SK-N-SH (cell line): ENCODE results near the gene TACC2. TPM values are rescaled to one million over a fixed set of nuclear protein-coding genes. Genes with fewer than 3 reads are reported as not detected.

ENCODE experiments used
- CTCF ChIA-PET: fragments of 300-600, 350-600 bp; formaldehyde crosslinking; extraction: SDS; loops from one replicate; lab custom pipeline; 2021; lab: Yijun Ruan, JAX
- POLR2A ChIA-PET: fragments of 350-600 bp; sonication (Branson Sonifier 250); formaldehyde crosslinking; extraction: SDS; loops from one replicate; lab custom pipeline; 2020; ENCODE audit warnings: antibody characterized with exemption, inconsistent platforms; lab: Yijun Ruan, JAX
- DNase-seq: peaks from one replicate; pipeline ENCODE4 v3.0.0; 2012
- H2AFZ ChIP-seq: fragments of 200-600 bp; sonication (generic); 2 replicates; pipeline ENCODE4 v1.8.1; 2016; ENCODE audit warnings: antibody characterized with exemption, mild to moderate bottlenecking, low read depth
- H3F3A ChIP-seq: fragments of 200-600 bp; sonication (generic); replicated peaks from 2 replicates; pipeline ENCODE3; 2016; ENCODE audit warnings: antibody characterized with exemption, mild to moderate bottlenecking; ENCODE audit not compliant: insufficient read depth
- H3K27ac ChIP-seq, 2 experiments: fragments of 200-500 bp in 1 of 2; fragments of 200-600 bp in 1 of 2; sonication (Bioruptor generic) in 1 of 2; sonication (generic), shearing (Covaris generic) in 1 of 2; 2 replicates each; pipeline versions ENCODE4 v1.5.1 to v1.6.1; 2014 to 2016; ENCODE audit warnings: low read depth in 2 of 2, inconsistent platforms in 1 of 2, low read length in 1 of 2, mild to moderate bottlenecking in 1 of 2, mixed read lengths in 1 of 2
- H3K27me3 ChIP-seq: fragments of 200-600 bp; sonication (generic), shearing (Covaris generic); 2 replicates; pipeline ENCODE4 v1.6.1; 2016; ENCODE audit warnings: mixed run types; ENCODE audit not compliant: insufficient read depth
- H3K36me3 ChIP-seq, 2 experiments: fragments of 200-500 bp in 1 of 2; fragments of 200-600 bp in 1 of 2; sonication (Bioruptor generic) in 1 of 2; sonication (generic) in 1 of 2; replicated peaks in 1 of 2; 2 replicates each; pipeline versions ENCODE3 to v1.5.1; 2014 to 2016; ENCODE audit warnings: low read length in 1 of 2, mild to moderate bottlenecking in 1 of 2; ENCODE audit not compliant: insufficient read depth in 2 of 2, control insufficient read depth in 1 of 2
- H3K4me1 ChIP-seq, 2 experiments: fragments of 200-500 bp in 1 of 2; fragments of 200-600 bp in 1 of 2; sonication (Bioruptor generic) in 1 of 2; sonication (generic), shearing (Covaris generic) in 1 of 2; 2 replicates each; pipeline versions ENCODE4 v1.5.1 to v1.6.1; 2014 to 2016; ENCODE audit warnings: low read depth in 1 of 2, low read length in 1 of 2, mixed run types in 1 of 2; ENCODE audit not compliant: insufficient read depth in 2 of 2, control insufficient read depth in 1 of 2
- H3K4me2 ChIP-seq: fragments of 200-600 bp; sonication (generic), shearing (Covaris generic); 2 replicates; pipeline ENCODE4 v1.6.1; 2017; ENCODE audit warnings: mixed run types
- H3K4me3 ChIP-seq, 2 experiments: fragments of 200-500 bp in 1 of 2; fragments of 200-600 bp in 1 of 2; sonication (Bioruptor generic) in 1 of 2; sonication (generic), shearing (Covaris generic) in 1 of 2; 2 replicates each; pipeline versions ENCODE4 v1.5.1 to v1.8.1; 2014 to 2016; ENCODE audit warnings: low read depth in 2 of 2, inconsistent platforms in 1 of 2, low read length in 1 of 2, mild to moderate bottlenecking in 1 of 2, mixed read lengths in 1 of 2, moderate library complexity in 1 of 2
- H3K79me2 ChIP-seq: fragments of 200-600 bp; sonication (generic); 2 replicates; pipeline ENCODE4 v1.8.1; 2017; ENCODE audit warnings: mild to moderate bottlenecking; ENCODE audit not compliant: insufficient read depth
- H3K9ac ChIP-seq: fragments of 200-600 bp; sonication (generic); 2 replicates; pipeline ENCODE4 v1.6.1; 2017; ENCODE audit warnings: mixed run types
- H3K9me2 ChIP-seq: fragments of 200-600 bp; sonication (generic); 2 replicates; pipeline ENCODE4 v1.6.1; 2017; ENCODE audit warnings: mixed run types
- H3K9me3 ChIP-seq: fragments of 200-600 bp; sonication (generic); 2 replicates; pipeline ENCODE4 v1.6.1; 2017; ENCODE audit warnings: mixed run types, mild to moderate bottlenecking, moderate library complexity
- H4K20me1 ChIP-seq: fragments of 200-600 bp; sonication (generic); 2 replicates; pipeline ENCODE4 v1.6.1; 2017; ENCODE audit warnings: mild to moderate bottlenecking, mixed run types; ENCODE audit not compliant: insufficient read depth
- CTCF ChIP-seq: fragments of 200-600 bp; sonication (generic); IDR thresholded peaks from 2 replicates; pipeline ENCODE4 v1.6.1; 2017; ENCODE audit warnings: antibody characterized with exemption, mild to moderate bottlenecking, moderate library complexity
- ELF1 ChIP-seq: IDR thresholded peaks from 2 replicates; pipeline ENCODE4 v1.4.0; 2012
- EZH2phosphoT487 ChIP-seq: fragments of 200-600 bp; sonication (generic); IDR thresholded peaks from 2 replicates; pipeline ENCODE4 v1.6.1; 2017; ENCODE audit warnings: low read depth, mixed run types, mild to moderate bottlenecking, antibody characterized with exemption, moderate library complexity, borderline replicate concordance
- FOSL2 ChIP-seq: IDR thresholded peaks from 2 replicates; pipeline ENCODE4 v1.4.0; 2012; ENCODE audit warnings: low read depth, mild to moderate bottlenecking, moderate library complexity, borderline replicate concordance
- FOXM1 ChIP-seq: IDR thresholded peaks from 2 replicates; pipeline ENCODE4 v1.4.0; 2012; ENCODE audit warnings: low read depth, mild to moderate bottlenecking
- MAX ChIP-seq: IDR thresholded peaks from 2 replicates; pipeline ENCODE4 v1.4.0; 2012; ENCODE audit warnings: low read depth
- MEF2A ChIP-seq: IDR thresholded peaks from 2 replicates; pipeline ENCODE4 v1.4.0; 2012; ENCODE audit warnings: low read depth, borderline replicate concordance
- NFIC ChIP-seq: IDR thresholded peaks from 2 replicates; pipeline ENCODE4 v1.4.0; 2012; ENCODE audit warnings: borderline replicate concordance
- PBX3 ChIP-seq: IDR thresholded peaks from 2 replicates; pipeline ENCODE4; 2012
- RCOR1 ChIP-seq: fragments of 150-350 bp; IDR thresholded peaks from 2 replicates; pipeline ENCODE4 v1.6.1; 2017; ENCODE audit warnings: antibody characterized with exemption, low read length
- RXRA ChIP-seq: IDR thresholded peaks from 2 replicates; pipeline ENCODE4 v1.4.0; 2012; ENCODE audit warnings: low read depth, mild to moderate bottlenecking, borderline replicate concordance
- SIN3A ChIP-seq: IDR thresholded peaks from 2 replicates; pipeline ENCODE4 v1.6.1; 2012; ENCODE audit warnings: low read depth, mild to moderate bottlenecking, low read length, moderate library complexity, borderline replicate concordance
- TAF1 ChIP-seq: IDR thresholded peaks from 2 replicates; pipeline ENCODE4 v1.6.1; 2012; ENCODE audit warnings: low read depth, mild to moderate bottlenecking, low read length, moderate library complexity, borderline replicate concordance
- YY1 ChIP-seq: IDR thresholded peaks from 2 replicates; pipeline ENCODE4 v1.4.0; 2012; ENCODE audit warnings: low read depth, mild to moderate bottlenecking
- WGBS: methylation state at CpG from one replicate; pipeline ENCODE4 v1.1.6; 2017; ENCODE audit warnings: low lambda C conversion rate; 5-methylcytosine and 5-hydroxymethylcytosine counted together
- polyA plus RNA-seq, 3 experiments: library from polyadenylated mRNA; depleted of rRNA; stranded (reverse); fragments of >200 nt; gene quantifications; 2 replicates each; pipeline ENCODE4 v1.2.3, GENCODE V29; 2012

Gene TACC2
- polyA plus RNA-seq, 1 of the 3 experiments (the other 2 are of a cell fraction), result 8.8 TPM

- Histone ChIP-seq H4K20me1 (no peaks in the 10 kb centered on the region), H3K4me2 (no peak overlapping the region), H3K9me3 (no peaks in the 10 kb centered on the region), H3K9me2 (no peaks in the 10 kb centered on the region), H3K36me3 (no peaks in the 10 kb centered on the region), H3K27ac (no peak overlapping the region), H3K4me3 (no peak overlapping the region), H3K4me1 (no peaks in the 10 kb centered on the region), H3K9ac (no peak overlapping the region), H3K79me2 (no peaks in the 10 kb centered on the region), H3K27me3 (no peaks in the 10 kb centered on the region), H3F3A (no peaks in the 10 kb centered on the region), H2AFZ (no peak overlapping the region)
- ChIA-PET CTCF (interaction anchor here (1.2 to 1.9 kb wide), 5 partner anchors 12 to 279 kb away, joined by 4 to 9 read pairs (median 7); no protein-coding TSS in a partner anchor), POLR2A (no interaction called here)
- DNase-seq, result no peak
- WGBS, result 64% methylated on average over 5 of the region's 7 CpGs
- TF ChIP-seq RCOR1 (no peak), SIN3A (no peak), RXRA (no peak), FOSL2 (no peak), PBX3 (no peak), FOXM1 (no peak)
Measured at GRCh38 chr10:122286867-122287266, 297.9 kb downstream of the TACC2 start.

- Histone ChIP-seq H3K27ac (no peak overlapping the region), H3K9me3 (no peaks in the 10 kb centered on the region), H3K9ac (no peak overlapping the region), H3K4me3 (no peak overlapping the region), H2AFZ (no peak overlapping the region), H3K9me2 (no peaks in the 10 kb centered on the region), H3K27me3 (no peaks in the 10 kb centered on the region), H3K4me2 (no peak overlapping the region), H3K79me2 (no peaks in the 10 kb centered on the region), H3K36me3 (no peaks in the 10 kb centered on the region), H4K20me1 (no peaks in the 10 kb centered on the region), H3F3A (no peaks in the 10 kb centered on the region), H3K4me1 (no peaks in the 10 kb centered on the region)
- 61% methylated on average over 5 of the region's 5 CpGs for WGBS
- TF ChIP-seq ELF1, result no peak
- no peak for TF ChIP-seq EZH2phosphoT487
- TF ChIP-seq MAX, result no peak
- TF ChIP-seq MEF2A, result no peak
- TF ChIP-seq SIN3A, result no peak
- TF ChIP-seq RCOR1, result no peak
- TF ChIP-seq YY1, result no peak
- TF ChIP-seq NFIC, result no peak
- no peak for TF ChIP-seq CTCF
- no peak for TF ChIP-seq TAF1
- POLR2A ChIA-PET, result no interaction called here
- DNase-seq, result no peak
- CTCF ChIA-PET, result interaction anchor here (1.4 to 1.8 kb wide), 2 partner anchors 11 to 278 kb away, joined by 4 to 6 read pairs; no protein-coding TSS in a partner anchor
Measured at GRCh38 chr10:122287570-122287969, 298.6 kb downstream of the TACC2 start.
